Activated naive CD4-positive, alpha-beta T cell (primary cell): Measurements from ENCODE around the gene ADARB2.

Source experiments
- DNase-seq, 4 experiments: peaks; one replicate each; lab custom pipeline; 2025; lab: John Stamatoyannopoulos, UW

Gene ADARB2

DNA sequence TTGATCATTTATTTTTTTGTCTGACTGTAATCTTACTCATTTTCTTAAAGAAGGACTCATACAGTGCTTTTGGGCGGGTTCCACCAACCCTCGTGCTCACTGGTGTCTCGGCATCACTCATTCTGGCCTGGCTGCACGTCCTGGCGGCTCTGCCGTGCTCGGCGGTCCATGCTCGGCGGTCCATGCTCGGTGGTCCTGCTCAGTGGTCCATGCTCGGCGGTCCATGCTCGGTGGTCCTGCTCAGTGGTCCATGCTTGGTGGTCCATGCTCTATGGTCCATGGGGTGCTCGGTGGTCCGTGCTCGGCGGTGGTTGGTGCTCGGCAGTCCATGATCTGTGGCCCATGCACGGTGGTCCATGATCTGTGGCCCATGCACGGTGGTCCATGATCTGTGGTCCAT, 608.7 kb downstream of the ADARB2 start:
- no peak for DNase-seq

GRCh38 chr10:1128115-1128514, 609.2 kb downstream of the ADARB2 start:
- no peak for DNase-seq

GRCh38 chr10:1127629-1128028, 609.7 kb downstream of the ADARB2 start:
- no peak for DNase-seq
